ENCODE results near the gene RBFOX1. TPM values are rescaled to one million over a fixed set of nuclear protein-coding genes. Genes with fewer than 3 reads are reported as not detected.

Gene RBFOX1
- total RNA-seq, 4 donors from 2014 or later, result 0.40 to 0.98 TPM; not detected in 2

DNA sequence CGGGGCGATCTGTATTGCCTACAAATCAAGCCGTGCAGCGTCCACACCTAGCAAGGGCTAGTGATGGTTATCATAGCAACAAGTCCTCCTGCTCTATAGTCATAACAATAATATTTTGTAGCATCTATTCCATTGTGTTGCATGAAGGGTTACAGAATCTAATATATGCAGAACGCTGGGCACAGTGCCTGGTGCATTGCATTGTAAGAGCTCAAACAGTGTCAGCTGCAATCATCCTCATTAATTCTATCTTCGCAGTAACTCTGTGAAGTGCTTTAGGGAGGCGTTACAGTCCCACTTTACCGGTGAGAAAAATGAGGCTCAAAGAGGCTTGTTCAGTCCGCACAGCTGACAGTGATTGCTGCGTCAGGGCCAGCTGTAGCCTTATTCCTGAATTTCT, 149.4 kb downstream of the RBFOX1 start:
- Histone ChIP-seq H3K4me3 (replicated peaks in 1 of 3) (no peak overlapping the region), H3K36me3 (no peaks in the 10 kb centered on the region), H3K9me3 (no peaks in the 10 kb centered on the region), H3K4me1 (no peaks in the 10 kb centered on the region), H3K27me3 (no peaks in the 10 kb centered on the region), H3K27ac (no peak overlapping the region)
- TF ChIP-seq, protein P1, sequence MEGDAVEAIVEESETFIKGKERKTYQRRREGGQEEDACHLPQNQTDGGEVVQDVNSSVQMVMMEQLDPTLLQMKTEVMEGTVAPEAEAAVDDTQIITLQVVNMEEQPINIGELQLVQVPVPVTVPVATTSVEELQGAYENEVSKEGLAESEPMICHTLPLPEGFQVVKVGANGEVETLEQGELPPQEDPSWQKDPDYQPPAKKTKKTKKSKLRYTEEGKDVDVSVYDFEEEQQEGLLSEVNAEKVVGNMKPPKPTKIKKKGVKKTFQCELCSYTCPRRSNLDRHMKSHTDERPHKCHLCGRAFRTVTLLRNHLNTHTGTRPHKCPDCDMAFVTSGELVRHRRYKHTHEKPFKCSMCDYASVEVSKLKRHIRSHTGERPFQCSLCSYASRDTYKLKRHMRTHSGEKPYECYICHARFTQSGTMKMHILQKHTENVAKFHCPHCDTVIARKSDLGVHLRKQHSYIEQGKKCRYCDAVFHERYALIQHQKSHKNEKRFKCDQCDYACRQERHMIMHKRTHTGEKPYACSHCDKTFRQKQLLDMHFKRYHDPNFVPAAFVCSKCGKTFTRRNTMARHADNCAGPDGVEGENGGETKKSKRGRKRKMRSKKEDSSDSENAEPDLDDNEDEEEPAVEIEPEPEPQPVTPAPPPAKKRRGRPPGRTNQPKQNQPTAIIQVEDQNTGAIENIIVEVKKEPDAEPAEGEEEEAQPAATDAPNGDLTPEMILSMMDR (IDR thresholded peaks at IDR 0.05), result no peak
- TF ChIP-seq POLR2A (IDR thresholded peaks at IDR 0.05), result no peak
- intact Hi-C loops (cut with DNase I), result no loop called here
- 87 to 88% methylated on average over 10 of the region's 10 CpGs for whole genome bisulfite sequencing, 2 donors
- no peak for DNase-seq

DNA sequence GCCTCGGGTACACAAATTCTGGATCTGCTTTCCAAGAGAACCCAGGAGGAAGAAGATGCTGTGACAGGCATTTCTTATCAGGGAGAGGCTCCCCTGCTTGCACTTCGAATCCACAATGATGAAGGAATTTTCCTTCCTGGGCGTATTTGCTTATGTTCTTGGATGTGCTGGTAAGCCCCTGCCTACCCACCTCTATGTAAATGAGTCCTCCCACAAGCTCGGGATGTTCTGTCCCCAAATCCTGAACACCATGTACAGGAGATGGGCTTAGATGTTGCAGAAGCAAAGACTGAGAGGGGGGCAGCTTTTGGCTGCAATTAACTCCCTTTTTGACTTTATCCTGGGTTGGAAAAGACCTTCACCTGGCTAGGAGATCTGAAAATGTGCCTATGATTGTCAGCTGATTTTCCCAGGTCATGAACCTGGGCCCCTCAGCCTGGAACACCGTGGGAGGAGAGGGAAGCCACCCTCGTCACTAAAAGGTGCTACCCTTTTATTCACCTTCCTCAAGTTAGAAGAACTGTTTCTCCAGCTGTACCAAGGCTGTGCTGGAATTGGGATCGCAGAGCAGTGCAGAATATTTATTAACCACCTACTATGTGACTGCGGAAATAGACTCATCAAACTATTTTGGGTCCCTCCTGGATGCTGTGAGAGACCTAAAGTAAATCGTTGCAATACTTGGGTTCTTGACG, 150.1 kb downstream of the RBFOX1 start:
- Histone ChIP-seq H3K27ac (no peak overlapping the region), H3K36me3 (no peaks in the 10 kb centered on the region), H3K27me3 (no peaks in the 10 kb centered on the region), H3K4me3 (replicated peaks in 1 of 3) (no peak overlapping the region), H3K4me1 (no peaks in the 10 kb centered on the region), H3K9me3 (no peaks in the 10 kb centered on the region)
- WGBS, 2 donors, result 61 to 71% methylated on average over 9 to 10 of the region's 10 CpGs
- DNase-seq, result no peak
- TF ChIP-seq, protein P1 (IDR thresholded peaks at IDR 0.05), result no peak
- no peak for TF ChIP-seq POLR2A (IDR thresholded peaks at IDR 0.05)
- intact Hi-C loops (cut with DNase I), result no loop called here

DNA sequence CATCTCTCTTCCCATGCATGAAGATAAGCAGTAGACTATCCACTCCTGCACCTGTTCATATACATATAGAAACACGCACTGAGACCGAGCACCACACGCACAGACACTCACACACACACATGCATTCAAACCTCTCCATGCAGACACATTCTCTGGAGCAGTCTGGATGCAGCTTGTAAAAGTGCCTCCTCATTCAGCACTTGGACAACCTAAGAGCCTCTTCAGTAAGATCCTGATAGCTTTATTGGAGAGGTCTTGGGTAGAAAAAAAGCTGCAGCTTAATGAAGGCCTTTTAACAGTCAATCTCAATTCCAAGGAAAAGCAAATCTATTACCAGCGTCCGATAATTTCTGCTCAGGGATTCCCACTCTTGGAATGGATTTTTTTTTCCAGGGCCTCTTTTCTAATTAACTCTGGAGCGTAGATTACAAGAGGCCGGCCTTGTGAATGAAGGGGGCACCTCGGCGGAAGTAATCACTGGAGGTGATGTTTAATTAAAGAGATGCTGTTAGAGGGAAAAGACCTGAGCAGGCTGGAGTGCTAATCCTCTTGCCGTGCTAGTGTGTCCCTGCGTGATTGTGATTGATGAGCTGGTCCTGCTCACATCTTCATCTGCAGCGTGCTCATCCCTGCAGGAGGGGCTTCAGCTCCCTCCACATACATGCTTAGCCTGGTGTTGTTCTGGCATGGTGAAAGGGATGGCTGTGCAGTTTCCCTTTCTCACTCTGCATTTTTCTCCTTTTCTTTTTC, 155.1 kb downstream of the RBFOX1 start:
- H3K9me3 ChIP-seq, result no peaks in the 10 kb centered on the region
- intact Hi-C loops (cut with DNase I), result no loop called here
- no peak for DNase-seq
- no peaks in the 10 kb centered on the region for H3K4me1 ChIP-seq
- H3K27me3 ChIP-seq, result no peaks in the 10 kb centered on the region
- WGBS, 2 donors, result 31 to 41% methylated on average over 12 of the region's 12 CpGs
- no peaks in the 10 kb centered on the region for H3K36me3 ChIP-seq
- no peak overlapping the region for H3K4me3 ChIP-seq (replicated peaks in 1 of 3)
- no peak for TF ChIP-seq POLR2A (IDR thresholded peaks at IDR 0.05)
- TF ChIP-seq, protein P1 (IDR thresholded peaks at IDR 0.05), result no peak
- no peak overlapping the region for H3K27ac ChIP-seq

DNA sequence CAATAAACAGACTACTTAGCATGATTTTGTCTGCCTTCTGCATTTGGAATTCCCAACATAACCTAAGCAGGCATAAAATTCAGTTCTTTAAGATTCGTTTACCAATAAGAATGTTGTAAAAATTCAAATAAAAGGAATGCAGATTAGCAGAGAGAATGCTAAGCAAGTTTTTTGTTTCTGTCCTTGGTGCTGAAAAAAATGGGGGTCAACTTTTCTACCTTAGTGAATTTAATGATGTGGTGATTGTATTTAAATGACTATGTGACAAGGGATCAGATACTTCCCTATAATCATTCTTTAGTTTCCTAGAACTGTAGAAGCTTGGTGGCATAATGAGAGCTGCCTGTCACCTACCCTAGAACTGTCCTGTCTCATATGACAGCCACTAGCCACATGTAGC, 159.5 kb downstream of the RBFOX1 start:
- H3K27ac ChIP-seq, result no peak overlapping the region
- whole genome bisulfite sequencing, 2 donors, result 26 to 32% methylated on average over 1 of the region's 1 CpG
- H3K4me1 ChIP-seq, result no peaks in the 10 kb centered on the region
- H3K36me3 ChIP-seq, result no peaks in the 10 kb centered on the region
- TF ChIP-seq, protein P1 (IDR thresholded peaks at IDR 0.05), result no peak
- no peak for TF ChIP-seq POLR2A (IDR thresholded peaks at IDR 0.05)
- no peak overlapping the region for H3K4me3 ChIP-seq (replicated peaks in 1 of 3)
- DNase-seq, result no peak
- H3K27me3 ChIP-seq, result no peaks in the 10 kb centered on the region
- no peaks in the 10 kb centered on the region for H3K9me3 ChIP-seq
- intact Hi-C loops (cut with DNase I), result no loop called here

DNA sequence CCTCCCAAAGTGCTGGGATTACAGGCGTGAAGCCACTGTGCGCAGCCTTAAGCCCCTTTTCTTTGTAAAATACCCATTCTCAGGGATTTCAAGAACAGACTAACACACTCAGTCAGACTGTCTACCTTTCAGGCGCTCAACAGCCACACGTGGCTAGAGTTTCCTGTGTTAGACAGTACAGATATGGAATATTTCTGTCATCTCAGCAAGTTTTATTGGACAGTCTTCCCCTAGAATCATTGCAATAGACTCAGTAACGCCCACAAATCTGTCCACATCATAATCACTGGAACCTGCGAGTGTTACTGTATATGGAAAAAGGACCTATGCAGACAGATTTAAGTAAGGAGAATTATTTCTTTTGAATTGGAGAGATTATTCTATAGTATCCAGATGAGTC, 160.5 kb downstream of the RBFOX1 start:
- WGBS, 2 donors, result 79 to 88% methylated on average over 6 of the region's 6 CpGs
- Histone ChIP-seq H3K27me3 (no peaks in the 10 kb centered on the region), H3K27ac (no peak overlapping the region), H3K9me3 (no peaks in the 10 kb centered on the region), H3K4me3 (replicated peaks in 1 of 3) (no peak overlapping the region), H3K36me3 (no peaks in the 10 kb centered on the region), H3K4me1 (no peaks in the 10 kb centered on the region)
- no peak for DNase-seq
- TF ChIP-seq, protein P1 (IDR thresholded peaks at IDR 0.05), result no peak
- no peak for TF ChIP-seq POLR2A (IDR thresholded peaks at IDR 0.05)
- intact Hi-C loops (cut with DNase I), result no loop called here
